ENCODE results near the gene MYO3B.

GRCh38 chr2:170339750-170340692, 162.1 kb downstream of the MYO3B start:
- TF ChIP-seq POLR2A (IDR thresholded peaks at IDR 0.05) (no peak), CTCF (IDR thresholded peaks at IDR 0.05) (no peak)
